Left cardiac atrium (tissue), 4 donors: ENCODE measurements around the gene NPAP1. TPM values are rescaled to one million over a fixed set of nuclear protein-coding genes. Genes with fewer than 3 reads are reported as not detected.
"Not testable (repeated sequence)": the region's sequence is repeated elsewhere in the genome, so short reads cannot be mapped to it uniquely, and the experiment has no call there.

Experiments used
- ATAC-seq, 2 donors: fragments of 200-7000 bp; cut with Tn5 transposase; one replicate each; pipeline ENCODE4 v1.9.1; 2020; ENCODE audit warnings: mild to moderate bottlenecking in 2 of 2, moderate library complexity in 2 of 2
- DNase-seq: peaks from one replicate; pipeline ENCODE4 v3.0.0-alpha.2; 2020
- intact Hi-C, 2 donors: fragments of 100-400 bp; cut with DNase I; formaldehyde crosslinking; loops; one replicate each; pipeline versions ENCODE4 v1.14.1 to v1.15.1; 2022 to 2023
- long read RNA-seq: library from polyadenylated mRNA; unstranded; transcript quantifications from one replicate; pipeline ENCODE4 v2.0.0, GENCODE V29; 2021
- total RNA-seq, 2 donors: library from RNA; stranded (reverse); fragmentation: NEBNext Ultra II Directional; extraction: Animal tissue kit (Norgen Biotek cat#: 25700); gene quantifications; one replicate each; pipeline ENCODE4 v1.2.1, GENCODE V29; 2021
- donor health status: DM: no; HTN: yes; CAD: no.
- donor health status: DM: no; HTN: yes; CAD: no; lungs with severe emphysema.
- donor health status: DM: yes; HTN: yes; CAD: no.
- donor health status: Dilated cardiomyopathy.

The NPAP1 gene
- total RNA-seq, result not detected
- long read RNA-seq, result 0 reads

GRCh38 chr15:24675332-24676144 lies at the start of gene NPAP1:
NPAP1 (plus strand) TSS chr15:24675775; CDS start chr15:24675868, 93 bp downstream.
- DNase-seq (no peak), ATAC-seq (no peak)
- intact Hi-C loops, result no loop called here

GRCh38 chr15:24627443-24627842 lies 48.1 kb upstream of the NPAP1 start:
- ATAC-seq (no peak), DNase-seq (no peak)
- intact Hi-C loops, result no loop called here

- ATAC-seq (no peak), DNase-seq (no peak)
- intact Hi-C loops, result no loop called here
Observed at GRCh38 chr15:24633082-24633481, 42.5 kb upstream of the NPAP1 start.

GRCh38 chr15:24639412-24639811 lies 36.2 kb upstream of the NPAP1 start:
- ATAC-seq, intact Hi-C loops, DNase-seq: not testable (repeated sequence)

GRCh38 chr15:24645627-24646026 lies 29.9 kb upstream of the NPAP1 start:
- intact Hi-C loops, result no loop called here
- DNase-seq (no peak), ATAC-seq (no peak)

- intact Hi-C loops, result no loop called here
- DNase-seq, result no peak
- no peak for ATAC-seq
Observed at GRCh38 chr15:24659622-24660021, 16.0 kb upstream of the NPAP1 start.

GRCh38 chr15:24662991-24663390 lies 12.6 kb upstream of the NPAP1 start:
- DNase-seq, result no peak
- ATAC-seq, result no peak
- intact Hi-C loops, result no loop called here

- intact Hi-C loops, result no loop called here
- DNase-seq (no peak), ATAC-seq (no peak)
Observed at GRCh38 chr15:24676431-24676830, 856 bp downstream of the NPAP1 start.

GRCh38 chr15:24678485-24678884 lies 2.9 kb downstream of the NPAP1 start:
- no peak for ATAC-seq
- intact Hi-C loops, result no loop called here

GRCh38 chr15:24682002-24682401 lies 6.4 kb downstream of the NPAP1 start:
- intact Hi-C loops, result no loop called here

More at GRCh38 chr15:24678485-24678884, 2.9 kb downstream of the NPAP1 start:
- DNase-seq, result no peak

GRCh38 chr15:24682905-24683304 lies 7.3 kb downstream of the NPAP1 start:
- ATAC-seq, intact Hi-C loops, DNase-seq: not testable (repeated sequence)

More at GRCh38 chr15:24682002-24682401, 6.4 kb downstream of the NPAP1 start:
- DNase-seq, result no peak
- ATAC-seq, result no peak

GRCh38 chr15:24683736-24684135 lies 8.2 kb downstream of the NPAP1 start:
- ATAC-seq (no peak), DNase-seq (no peak)
- intact Hi-C loops, result no loop called here

GRCh38 chr15:24684313-24684712 lies 8.7 kb downstream of the NPAP1 start:
- no peak for DNase-seq
- no peak for ATAC-seq
- intact Hi-C loops, result no loop called here

- intact Hi-C loops, result no loop called here
- no peak for DNase-seq
- ATAC-seq, result no peak
Observed at GRCh38 chr15:24696201-24696600, 20.6 kb downstream of the NPAP1 start.

GRCh38 chr15:24696842-24697241 lies 21.3 kb downstream of the NPAP1 start:
- intact Hi-C loops, result no loop called here
- no peak for DNase-seq

GRCh38 chr15:24718289-24719082 lies 42.9 kb downstream of the NPAP1 start:
- intact Hi-C loops, result no loop called here
- no peak for DNase-seq
- ATAC-seq, result no peak

More at GRCh38 chr15:24696842-24697241, 21.3 kb downstream of the NPAP1 start:
- no peak for ATAC-seq

- DNase-seq (no peak), ATAC-seq (no peak)
- intact Hi-C loops, result no loop called here
Observed at GRCh38 chr15:24729760-24730159, 54.2 kb downstream of the NPAP1 start.
